Measurements from ENCODE around the gene NR1H4.

GRCh38 chr12:100498141-100498540 is 24.5 kb downstream of the NR1H4 start:
- TF ChIP-seq EP300 (IDR thresholded peaks at IDR 0.05) = no peak
- no peak for TF ChIP-seq CTCF (IDR thresholded peaks at IDR 0.05)
- no peak for TF ChIP-seq POLR2A (IDR thresholded peaks at IDR 0.05)
- TF ChIP-seq POLR2AphosphoS5 (IDR thresholded peaks at IDR 0.05) = no peak
